Fibroblast of mammary gland (primary cell): Measurements from ENCODE around the gene IL1RL2.
A peak's percentile ranks its signal among the peaks of the same experiment; 100 is the strongest.

ENCODE experiments used
- DNase-seq: peaks from one replicate; pipeline ENCODE4 v3.0.0-alpha.2; 2010; ENCODE audit warnings: low read depth
- H3K4me3 ChIP-seq: 2 replicates; pipeline ENCODE4 v1.5.1; 2011; ENCODE audit warnings: low read depth, mild to moderate bottlenecking, low read length, moderate library complexity; ENCODE audit not compliant: control insufficient read depth
- CTCF ChIP-seq: conservative IDR thresholded peaks from 2 replicates; pipeline ENCODE4 v1.5.1; 2011; ENCODE audit warnings: low read depth, low read length, inconsistent platforms; ENCODE audit not compliant: control insufficient read depth, insufficient read depth

IL1RL2 gene

GRCh38 chr2:102181919-102182635 is 4.7 kb upstream of the IL1RL2 start:
- peak; percentile 51 for DNase-seq
- TF ChIP-seq CTCF = no peak
- no peak overlapping the region for H3K4me3 ChIP-seq

- TF ChIP-seq CTCF = no peak
- no peak for DNase-seq
- no peak overlapping the region for H3K4me3 ChIP-seq
Measured at GRCh38 chr2:102184018-102184417, 2.8 kb upstream of the IL1RL2 start.

GRCh38 chr2:102184568-102184967 is 2.3 kb upstream of the IL1RL2 start:
- H3K4me3 ChIP-seq = no peak overlapping the region
- no peak for TF ChIP-seq CTCF
- DNase-seq = no peak

- TF ChIP-seq CTCF = peak; percentile 78
- peak; percentile 64 for DNase-seq
- no peak overlapping the region for H3K4me3 ChIP-seq
Measured at GRCh38 chr2:102185347-102185746, 1.5 kb upstream of the IL1RL2 start.

- TF ChIP-seq CTCF = peak; percentile 48
- H3K4me3 ChIP-seq = peak overlapping the region; percentile 42
- peak; percentile 65 for DNase-seq
Measured at GRCh38 chr2:102187496-102188150, 800 bp downstream of the IL1RL2 start.

GRCh38 chr2:102190430-102191107 is 3.7 kb downstream of the IL1RL2 start:
- H3K4me3 ChIP-seq = no peak overlapping the region
- no peak for DNase-seq
- TF ChIP-seq CTCF = no peak
